Prostate gland (tissue), 2 donors: ENCODE measurements around the gene COG5.

ENCODE experiments used
- POLR2A ChIP-seq: fragments of 450-650 bp; IDR thresholded peaks from one replicate; pipeline ENCODE4 v1.6.1; 2016; ENCODE audit warnings: antibody characterized with exemption, mild to moderate bottlenecking
- POLR2AphosphoS5 ChIP-seq: sonication (generic); formaldehyde crosslinking; IDR thresholded peaks from one replicate; pipeline ENCODE4 v1.6.1; 2017; ENCODE audit warnings: antibody characterized with exemption
- TF ChIP-seq, protein P1 (sequence below), 4 experiments: fragments of 200-600 bp in 2 of 4; fragments of 450-650 bp in 2 of 4; sonication (generic) in 2 of 4; IDR thresholded peaks; 1 replicate in 3 of 4; 2 replicates in 1 of 4; pipeline ENCODE4 v1.5.1; 2016 to 2019; ENCODE audit warnings: antibody characterized with exemption in 4 of 4, mild to moderate bottlenecking in 2 of 4, moderate library complexity in 2 of 4

- TF ChIP-seq POLR2AphosphoS5 (no peak), POLR2A (no peak)
- TF ChIP-seq, protein P1, sequence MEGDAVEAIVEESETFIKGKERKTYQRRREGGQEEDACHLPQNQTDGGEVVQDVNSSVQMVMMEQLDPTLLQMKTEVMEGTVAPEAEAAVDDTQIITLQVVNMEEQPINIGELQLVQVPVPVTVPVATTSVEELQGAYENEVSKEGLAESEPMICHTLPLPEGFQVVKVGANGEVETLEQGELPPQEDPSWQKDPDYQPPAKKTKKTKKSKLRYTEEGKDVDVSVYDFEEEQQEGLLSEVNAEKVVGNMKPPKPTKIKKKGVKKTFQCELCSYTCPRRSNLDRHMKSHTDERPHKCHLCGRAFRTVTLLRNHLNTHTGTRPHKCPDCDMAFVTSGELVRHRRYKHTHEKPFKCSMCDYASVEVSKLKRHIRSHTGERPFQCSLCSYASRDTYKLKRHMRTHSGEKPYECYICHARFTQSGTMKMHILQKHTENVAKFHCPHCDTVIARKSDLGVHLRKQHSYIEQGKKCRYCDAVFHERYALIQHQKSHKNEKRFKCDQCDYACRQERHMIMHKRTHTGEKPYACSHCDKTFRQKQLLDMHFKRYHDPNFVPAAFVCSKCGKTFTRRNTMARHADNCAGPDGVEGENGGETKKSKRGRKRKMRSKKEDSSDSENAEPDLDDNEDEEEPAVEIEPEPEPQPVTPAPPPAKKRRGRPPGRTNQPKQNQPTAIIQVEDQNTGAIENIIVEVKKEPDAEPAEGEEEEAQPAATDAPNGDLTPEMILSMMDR (IDR thresholded peaks at IDR 0.05) = no peak
Measured at GRCh38 chr7:107427462-107427861, 136.3 kb downstream of the COG5 start.
